BE2C (cell line): ENCODE data around the gene USB1.

Experiments
- DNase-seq: peaks from one replicate; pipeline ENCODE4 v3.0.0-alpha.2; 2020
- H3K27me3 ChIP-seq: fragments of 250-450 bp; sonication (Bioruptor Pico); 2 replicates; pipeline ENCODE4 v1.5.1; 2020; ENCODE audit warnings: mild to moderate bottlenecking
- H3K36me3 ChIP-seq: fragments of 250-450 bp; sonication (Bioruptor Pico); 2 replicates; pipeline ENCODE4 v1.5.1; 2020; ENCODE audit warnings: mild to moderate bottlenecking
- H3K4me1 ChIP-seq: fragments of 250-450 bp; sonication (Bioruptor Pico); 2 replicates; pipeline ENCODE4 v1.5.1; 2020
- H3K4me3 ChIP-seq: 2 replicates; pipeline ENCODE4 v1.5.1; 2011; ENCODE audit warnings: low read depth, low read length
- H3K9me3 ChIP-seq: fragments of 250-450 bp; sonication (Bioruptor Pico); 2 replicates; pipeline ENCODE4 v1.5.1; 2020
- TF ChIP-seq, protein P1 (sequence below): IDR thresholded peaks from 2 replicates; pipeline ENCODE4 v1.5.1; 2012; ENCODE audit warnings: mild to moderate bottlenecking, low read depth, low read length

USB1 gene

DNA sequence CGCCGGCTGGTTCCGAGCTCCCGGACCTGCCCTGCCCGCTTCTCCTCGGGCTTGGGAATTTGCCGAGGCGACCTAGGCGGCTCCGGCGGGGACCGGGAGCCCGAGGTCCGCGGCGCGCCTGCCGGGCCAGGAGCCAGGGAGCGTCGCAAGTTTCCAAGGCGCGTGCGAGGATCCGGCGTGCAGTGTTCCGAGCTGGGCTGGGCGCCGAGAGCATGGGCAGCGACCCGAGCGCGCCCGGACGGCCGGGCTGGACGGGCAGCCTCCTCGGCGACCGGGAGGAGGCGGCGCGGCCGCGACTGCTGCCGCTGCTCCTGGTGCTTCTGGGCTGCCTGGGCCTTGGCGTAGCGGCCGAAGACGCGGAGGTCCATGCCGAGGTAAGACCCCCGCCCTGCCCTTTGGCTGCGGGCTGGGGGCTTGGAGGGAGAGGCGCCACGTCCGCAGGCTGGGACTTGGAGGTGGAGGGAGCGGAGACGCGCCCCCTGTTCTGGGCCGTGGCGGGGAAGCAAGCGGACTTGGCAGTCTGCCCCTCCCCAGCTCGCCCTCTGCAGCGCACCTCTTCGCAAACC, 25.0 kb downstream of the USB1 start:
- H3K27me3 ChIP-seq = peaks cover 39% of the 10 kb centered on the region
- DNase-seq = peak; percentile 44
- TF ChIP-seq, protein P1, sequence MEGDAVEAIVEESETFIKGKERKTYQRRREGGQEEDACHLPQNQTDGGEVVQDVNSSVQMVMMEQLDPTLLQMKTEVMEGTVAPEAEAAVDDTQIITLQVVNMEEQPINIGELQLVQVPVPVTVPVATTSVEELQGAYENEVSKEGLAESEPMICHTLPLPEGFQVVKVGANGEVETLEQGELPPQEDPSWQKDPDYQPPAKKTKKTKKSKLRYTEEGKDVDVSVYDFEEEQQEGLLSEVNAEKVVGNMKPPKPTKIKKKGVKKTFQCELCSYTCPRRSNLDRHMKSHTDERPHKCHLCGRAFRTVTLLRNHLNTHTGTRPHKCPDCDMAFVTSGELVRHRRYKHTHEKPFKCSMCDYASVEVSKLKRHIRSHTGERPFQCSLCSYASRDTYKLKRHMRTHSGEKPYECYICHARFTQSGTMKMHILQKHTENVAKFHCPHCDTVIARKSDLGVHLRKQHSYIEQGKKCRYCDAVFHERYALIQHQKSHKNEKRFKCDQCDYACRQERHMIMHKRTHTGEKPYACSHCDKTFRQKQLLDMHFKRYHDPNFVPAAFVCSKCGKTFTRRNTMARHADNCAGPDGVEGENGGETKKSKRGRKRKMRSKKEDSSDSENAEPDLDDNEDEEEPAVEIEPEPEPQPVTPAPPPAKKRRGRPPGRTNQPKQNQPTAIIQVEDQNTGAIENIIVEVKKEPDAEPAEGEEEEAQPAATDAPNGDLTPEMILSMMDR = no peak
- H3K9me3 ChIP-seq = no peaks in the 10 kb centered on the region
- H3K4me3 ChIP-seq = peak overlapping the region; percentile 61
- H3K4me1 ChIP-seq = peaks cover 27% of the 10 kb centered on the region
- H3K36me3 ChIP-seq = no peaks in the 10 kb centered on the region

GRCh38 chr16:58026705-58027160, 25.5 kb downstream of the USB1 start:
- no peak for DNase-seq
- H3K36me3 ChIP-seq = no peaks in the 10 kb centered on the region
- H3K9me3 ChIP-seq = no peaks in the 10 kb centered on the region
- peaks cover 22% of the 10 kb centered on the region for H3K4me1 ChIP-seq
- H3K27me3 ChIP-seq = peaks cover 39% of the 10 kb centered on the region
- TF ChIP-seq, protein P1 = no peak
- H3K4me3 ChIP-seq = peak overlapping the region; percentile 61

- H3K9me3 ChIP-seq = no peaks in the 10 kb centered on the region
- no peaks in the 10 kb centered on the region for H3K36me3 ChIP-seq
- DNase-seq = no peak
- peak overlapping the region; percentile 61 for H3K4me3 ChIP-seq
- H3K4me1 ChIP-seq = peaks cover 21% of the 10 kb centered on the region
- TF ChIP-seq, protein P1 = no peak
- peaks cover 39% of the 10 kb centered on the region for H3K27me3 ChIP-seq
Measured at GRCh38 chr16:58027161-58027915, 26.1 kb downstream of the USB1 start.

GRCh38 chr16:58027916-58028455, 26.8 kb downstream of the USB1 start:
- TF ChIP-seq, protein P1 = no peak
- no peak overlapping the region for H3K4me3 ChIP-seq
- peaks cover 20% of the 10 kb centered on the region for H3K4me1 ChIP-seq
- H3K9me3 ChIP-seq = no peaks in the 10 kb centered on the region
- DNase-seq = no peak
- H3K27me3 ChIP-seq = peaks cover 39% of the 10 kb centered on the region
- H3K36me3 ChIP-seq = no peaks in the 10 kb centered on the region

DNA sequence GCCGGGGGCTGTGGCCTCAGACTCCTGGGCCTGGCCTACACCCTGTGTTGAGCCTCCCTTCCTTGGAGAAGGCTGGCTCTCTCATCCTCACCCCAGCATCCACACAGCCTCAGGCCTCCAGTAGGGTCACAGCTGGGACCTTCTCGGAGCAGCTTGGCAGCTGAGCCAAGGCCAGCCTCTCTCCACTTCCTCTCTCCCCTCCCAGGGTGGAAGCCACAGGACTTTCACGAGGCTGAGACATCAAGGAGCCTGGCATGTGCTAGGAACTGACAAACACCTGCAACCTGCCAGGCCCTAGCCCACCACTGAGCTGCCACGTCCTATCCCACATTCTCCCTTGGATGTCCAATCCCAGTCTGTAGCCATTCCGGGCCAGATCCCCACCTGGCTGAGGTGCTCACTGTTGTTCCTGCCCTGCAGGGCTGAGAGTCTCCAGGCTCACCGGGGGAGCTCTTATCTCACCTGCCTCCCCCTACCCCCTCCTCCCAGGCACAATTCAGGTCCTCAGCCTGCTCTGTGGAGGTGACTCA, 27.4 kb downstream of the USB1 start:
- Histone ChIP-seq H3K27me3 (peaks cover 39% of the 10 kb centered on the region), H3K36me3 (no peaks in the 10 kb centered on the region), H3K9me3 (no peaks in the 10 kb centered on the region), H3K4me3 (no peak overlapping the region), H3K4me1 (peaks cover 18% of the 10 kb centered on the region)
- no peak for DNase-seq
- TF ChIP-seq, protein P1 = no peak
